Cardiac fibroblast (primary cell): Measurements from ENCODE around the gene PTPRN2.

Experiments used
- DNase-seq, 2 donors: peaks; one replicate each; pipeline versions ENCODE4 v3.0.0 to v3.0.0-alpha.2; 2010; ENCODE audit warnings: low read depth in 2 of 2
- H3K4me3 ChIP-seq, 2 donors: replicated peaks in 1 of 2; 1 replicate in 1 of 2; 2 replicates in 1 of 2; pipeline ENCODE4 v1.5.1; 2011; ENCODE audit warnings: low read depth in 2 of 2, low read length in 2 of 2, mild to moderate bottlenecking in 2 of 2, moderate library complexity in 1 of 2
- TF ChIP-seq, protein P1 (sequence below): IDR thresholded peaks from one replicate; pipeline ENCODE4 v1.5.1; 2011; ENCODE audit warnings: low read depth, mild to moderate bottlenecking, low read length, inconsistent platforms

PTPRN2 gene

DNA sequence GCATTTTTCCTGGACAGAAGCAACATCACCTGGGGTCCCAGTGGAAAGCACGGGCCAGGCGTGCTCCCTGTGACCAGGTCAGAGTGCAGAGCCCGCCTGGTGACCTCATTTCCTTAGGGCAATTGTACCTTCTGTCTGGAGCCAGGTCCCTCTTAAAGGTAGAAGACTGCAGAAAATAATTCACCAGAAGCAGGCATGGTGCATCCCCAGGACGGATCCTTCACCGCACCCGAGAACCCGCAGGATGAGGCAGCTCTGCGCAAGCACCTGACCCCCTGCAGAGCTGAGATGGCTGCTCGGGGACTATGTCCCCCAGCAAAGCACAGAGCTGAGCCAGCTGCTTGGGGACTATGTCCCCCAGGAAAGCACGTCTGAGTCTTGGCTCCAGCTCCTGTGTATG lies 557.6 kb downstream of the PTPRN2 start:
- DNase-seq = no peak
- TF ChIP-seq, protein P1, sequence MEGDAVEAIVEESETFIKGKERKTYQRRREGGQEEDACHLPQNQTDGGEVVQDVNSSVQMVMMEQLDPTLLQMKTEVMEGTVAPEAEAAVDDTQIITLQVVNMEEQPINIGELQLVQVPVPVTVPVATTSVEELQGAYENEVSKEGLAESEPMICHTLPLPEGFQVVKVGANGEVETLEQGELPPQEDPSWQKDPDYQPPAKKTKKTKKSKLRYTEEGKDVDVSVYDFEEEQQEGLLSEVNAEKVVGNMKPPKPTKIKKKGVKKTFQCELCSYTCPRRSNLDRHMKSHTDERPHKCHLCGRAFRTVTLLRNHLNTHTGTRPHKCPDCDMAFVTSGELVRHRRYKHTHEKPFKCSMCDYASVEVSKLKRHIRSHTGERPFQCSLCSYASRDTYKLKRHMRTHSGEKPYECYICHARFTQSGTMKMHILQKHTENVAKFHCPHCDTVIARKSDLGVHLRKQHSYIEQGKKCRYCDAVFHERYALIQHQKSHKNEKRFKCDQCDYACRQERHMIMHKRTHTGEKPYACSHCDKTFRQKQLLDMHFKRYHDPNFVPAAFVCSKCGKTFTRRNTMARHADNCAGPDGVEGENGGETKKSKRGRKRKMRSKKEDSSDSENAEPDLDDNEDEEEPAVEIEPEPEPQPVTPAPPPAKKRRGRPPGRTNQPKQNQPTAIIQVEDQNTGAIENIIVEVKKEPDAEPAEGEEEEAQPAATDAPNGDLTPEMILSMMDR = no peak
- no peak overlapping the region for H3K4me3 ChIP-seq

DNA sequence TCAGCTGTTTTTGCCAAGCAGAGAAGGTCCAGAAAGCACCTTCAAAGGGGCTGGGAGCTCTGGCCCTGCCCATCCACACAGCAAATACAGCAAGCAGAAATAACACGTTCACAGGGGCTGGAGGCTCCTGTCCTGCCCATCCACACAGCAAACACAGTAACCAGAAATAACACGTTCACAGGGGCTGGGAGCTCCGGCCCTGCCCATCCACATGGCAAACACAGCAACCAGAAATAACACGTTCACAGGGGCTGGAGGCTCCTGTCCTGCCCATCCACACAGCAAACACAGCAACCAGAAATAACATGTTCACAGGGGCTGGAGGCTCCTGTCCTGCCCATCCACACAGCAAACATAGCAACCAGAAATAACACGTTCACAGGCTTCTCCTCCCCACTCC lies 558.1 kb downstream of the PTPRN2 start:
- DNase-seq = no peak
- TF ChIP-seq, protein P1 = no peak
- no peak overlapping the region for H3K4me3 ChIP-seq

DNA sequence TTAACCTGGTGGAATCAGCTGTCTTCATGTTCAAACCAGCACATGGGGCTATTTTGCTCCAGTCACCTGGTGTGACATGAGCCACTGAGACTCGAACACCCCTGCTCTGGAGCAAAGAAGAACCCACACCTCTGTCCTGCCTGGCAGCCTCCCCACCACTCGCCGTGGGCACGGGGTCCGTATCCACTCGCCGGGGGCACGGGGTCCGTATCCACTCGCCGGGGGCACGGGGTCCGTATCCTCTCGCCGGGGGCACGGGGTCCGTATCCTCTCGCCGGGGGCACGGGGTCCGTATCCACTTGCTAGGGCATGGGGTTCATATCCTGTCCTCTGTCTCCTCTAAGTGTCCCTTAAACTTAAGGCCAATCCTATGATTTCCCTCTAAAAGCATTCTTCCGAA lies 558.7 kb downstream of the PTPRN2 start:
- no peak overlapping the region for H3K4me3 ChIP-seq
- DNase-seq = no peak
- TF ChIP-seq, protein P1 = no peak

DNA sequence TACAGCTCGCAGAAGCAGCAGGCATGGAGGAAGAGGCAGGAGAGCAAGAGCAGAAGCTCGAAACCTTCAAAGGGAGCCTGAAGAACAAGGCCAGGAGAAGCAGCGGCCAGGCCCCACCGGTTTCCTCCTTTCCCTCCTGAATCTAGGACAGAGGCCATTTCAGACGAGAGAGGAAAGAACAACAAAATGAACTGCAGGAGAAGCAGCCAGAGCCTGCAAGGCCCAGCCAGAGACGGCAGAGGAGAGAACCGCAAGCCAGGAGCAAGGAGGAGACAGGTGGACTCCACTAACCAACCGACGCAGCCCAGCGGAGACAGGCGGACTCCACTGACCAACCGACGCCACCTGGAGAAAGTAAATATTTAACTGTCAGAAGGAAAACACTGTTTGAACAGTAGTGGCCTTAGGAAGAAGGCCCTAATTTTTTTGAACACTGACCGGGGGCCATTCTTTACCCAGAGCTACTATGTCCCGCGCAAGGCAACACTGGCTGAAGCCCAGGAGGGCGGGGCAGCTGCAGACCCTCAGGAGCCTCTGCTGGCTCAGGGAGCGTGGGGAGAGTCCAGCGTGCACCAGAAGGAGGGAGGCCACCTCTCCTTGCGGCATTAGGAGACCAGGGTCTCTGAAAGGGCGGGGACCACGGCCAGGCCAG lies 559.2 kb downstream of the PTPRN2 start:
- TF ChIP-seq, protein P1 = no peak
- H3K4me3 ChIP-seq = no peak overlapping the region
- DNase-seq = no peak

DNA sequence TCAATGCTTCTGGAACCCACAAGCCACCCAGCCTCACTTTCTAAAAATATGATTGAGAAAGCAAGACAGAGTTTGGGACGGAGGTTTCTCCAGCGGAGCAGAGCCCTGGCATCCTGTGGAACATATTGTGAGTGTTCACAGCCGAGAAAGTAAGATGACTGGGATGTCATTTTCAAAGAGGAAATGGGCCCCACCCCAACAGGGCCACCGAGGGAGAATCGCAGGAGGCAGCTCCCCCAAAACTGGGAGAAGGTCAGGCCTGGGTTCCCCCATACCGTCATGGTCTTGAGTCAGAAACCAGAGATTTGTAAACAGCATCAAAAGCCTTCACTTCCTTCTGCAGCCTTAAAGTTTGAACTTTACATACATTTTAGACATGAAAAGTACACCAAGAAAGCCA lies 560.0 kb downstream of the PTPRN2 start:
- TF ChIP-seq, protein P1 = no peak
- H3K4me3 ChIP-seq = no peak overlapping the region
- DNase-seq = no peak

DNA sequence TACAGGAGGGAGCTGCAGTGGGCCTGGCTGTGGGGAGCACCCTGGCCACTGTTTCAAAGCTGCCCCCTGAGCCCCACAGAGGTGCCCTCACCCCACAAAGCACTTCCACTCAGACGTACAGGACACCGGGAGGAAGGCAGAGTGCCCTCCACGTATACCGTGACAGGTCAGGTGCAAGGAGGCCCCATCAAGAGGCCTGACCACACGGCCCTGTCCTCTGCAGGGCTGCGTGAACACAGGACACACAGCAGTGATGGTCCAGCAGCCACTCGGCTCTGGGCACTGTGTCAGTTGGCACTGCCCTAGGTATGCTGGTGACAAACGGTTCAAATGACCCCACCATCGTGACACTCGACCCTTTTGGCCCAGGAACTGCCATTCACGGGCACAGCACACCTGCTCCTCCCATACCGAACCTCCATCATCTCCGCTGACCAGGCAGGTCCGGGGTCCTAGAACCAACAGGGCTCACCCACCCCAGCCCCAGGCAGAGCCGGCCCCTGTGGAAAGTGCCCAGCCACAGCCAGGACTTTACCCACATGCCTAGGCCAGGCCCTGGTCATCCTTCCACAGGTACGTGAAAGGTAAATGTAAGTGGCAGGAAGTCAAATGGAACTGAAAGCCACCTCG lies 560.9 kb downstream of the PTPRN2 start:
- TF ChIP-seq, protein P1 = no peak
- H3K4me3 ChIP-seq = no peak overlapping the region

More for the DNA sequence above, 560.9 kb downstream of the PTPRN2 start:
- DNase-seq = no peak
